Fibroblast of pulmonary artery (primary cell): ENCODE data around the gene GFRA1.
A peak's percentile ranks its signal among the peaks of the same experiment; 100 is the strongest.

Experiments used
- DNase-seq: peaks from one replicate; pipeline ENCODE4 v3.0.0-alpha.2; 2010; ENCODE audit warnings: low read depth
- H3K4me3 ChIP-seq: replicated peaks from 2 replicates; pipeline ENCODE4 v1.5.1; 2011; ENCODE audit warnings: low read depth, mild to moderate bottlenecking, control low read depth, low read length, moderate library complexity
- TF ChIP-seq, protein P1 (sequence below): IDR thresholded peaks from 2 replicates; pipeline ENCODE4 v1.5.1; 2011; ENCODE audit warnings: mild to moderate bottlenecking, control low read depth, low read length, inconsistent platforms; ENCODE audit errors: missing control alignments

The GFRA1 gene, protein sequence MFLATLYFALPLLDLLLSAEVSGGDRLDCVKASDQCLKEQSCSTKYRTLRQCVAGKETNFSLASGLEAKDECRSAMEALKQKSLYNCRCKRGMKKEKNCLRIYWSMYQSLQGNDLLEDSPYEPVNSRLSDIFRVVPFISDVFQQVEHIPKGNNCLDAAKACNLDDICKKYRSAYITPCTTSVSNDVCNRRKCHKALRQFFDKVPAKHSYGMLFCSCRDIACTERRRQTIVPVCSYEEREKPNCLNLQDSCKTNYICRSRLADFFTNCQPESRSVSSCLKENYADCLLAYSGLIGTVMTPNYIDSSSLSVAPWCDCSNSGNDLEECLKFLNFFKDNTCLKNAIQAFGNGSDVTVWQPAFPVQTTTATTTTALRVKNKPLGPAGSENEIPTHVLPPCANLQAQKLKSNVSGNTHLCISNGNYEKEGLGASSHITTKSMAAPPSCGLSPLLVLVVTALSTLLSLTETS

DNA sequence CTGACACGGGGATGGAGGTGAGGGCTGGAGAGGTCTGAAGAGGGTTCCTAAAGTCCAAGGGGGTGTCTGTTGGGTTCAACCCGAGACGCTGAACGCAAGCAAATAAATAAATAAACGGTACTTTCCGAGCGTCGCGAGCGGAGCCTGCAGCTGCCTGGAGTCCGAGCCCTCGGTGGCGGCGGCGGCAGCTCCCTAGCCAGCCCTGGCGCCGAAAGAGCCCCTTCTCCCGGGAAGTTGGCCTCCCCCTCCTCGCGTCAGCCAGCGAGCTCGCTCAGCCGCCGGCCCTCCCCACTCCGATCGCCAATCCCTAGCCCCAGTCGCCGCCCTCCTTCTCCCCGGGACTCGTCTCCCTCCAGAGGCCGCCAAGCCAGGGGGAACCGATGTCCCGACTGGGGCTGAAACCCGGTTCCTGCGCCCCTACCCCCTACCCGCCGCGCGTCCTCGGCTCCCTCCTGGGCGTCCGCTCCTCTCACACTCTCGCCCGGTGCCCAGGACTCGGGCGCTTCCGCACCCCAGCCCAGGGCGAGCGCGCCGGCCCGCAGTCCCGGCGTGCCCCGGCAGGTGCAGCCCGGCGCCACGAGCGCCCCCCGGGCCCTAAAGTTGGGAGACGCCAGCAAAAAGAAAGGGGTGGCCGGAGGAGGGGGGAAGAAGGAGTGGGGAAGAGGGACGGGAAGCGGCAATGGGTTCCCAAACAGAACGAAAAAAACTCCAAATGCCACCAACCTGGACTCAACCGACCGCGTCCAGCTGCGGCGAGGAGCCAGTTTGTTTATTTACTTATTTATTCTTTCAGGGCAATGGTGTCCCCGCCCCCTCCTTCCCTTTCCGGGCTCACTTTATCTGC is at the start of gene GFRA1:
Gene GFRA1, minus strand, starts transcription at position 767 of the 844 bp plus-strand sequence. CDS start 1,177 bp downstream, outside the sequence.
- TF ChIP-seq, protein P1, sequence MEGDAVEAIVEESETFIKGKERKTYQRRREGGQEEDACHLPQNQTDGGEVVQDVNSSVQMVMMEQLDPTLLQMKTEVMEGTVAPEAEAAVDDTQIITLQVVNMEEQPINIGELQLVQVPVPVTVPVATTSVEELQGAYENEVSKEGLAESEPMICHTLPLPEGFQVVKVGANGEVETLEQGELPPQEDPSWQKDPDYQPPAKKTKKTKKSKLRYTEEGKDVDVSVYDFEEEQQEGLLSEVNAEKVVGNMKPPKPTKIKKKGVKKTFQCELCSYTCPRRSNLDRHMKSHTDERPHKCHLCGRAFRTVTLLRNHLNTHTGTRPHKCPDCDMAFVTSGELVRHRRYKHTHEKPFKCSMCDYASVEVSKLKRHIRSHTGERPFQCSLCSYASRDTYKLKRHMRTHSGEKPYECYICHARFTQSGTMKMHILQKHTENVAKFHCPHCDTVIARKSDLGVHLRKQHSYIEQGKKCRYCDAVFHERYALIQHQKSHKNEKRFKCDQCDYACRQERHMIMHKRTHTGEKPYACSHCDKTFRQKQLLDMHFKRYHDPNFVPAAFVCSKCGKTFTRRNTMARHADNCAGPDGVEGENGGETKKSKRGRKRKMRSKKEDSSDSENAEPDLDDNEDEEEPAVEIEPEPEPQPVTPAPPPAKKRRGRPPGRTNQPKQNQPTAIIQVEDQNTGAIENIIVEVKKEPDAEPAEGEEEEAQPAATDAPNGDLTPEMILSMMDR = no peak
- DNase-seq = peak; percentile 13
- peak within 1 kb of the TSS; percentile 27 for H3K4me3 ChIP-seq

DNA sequence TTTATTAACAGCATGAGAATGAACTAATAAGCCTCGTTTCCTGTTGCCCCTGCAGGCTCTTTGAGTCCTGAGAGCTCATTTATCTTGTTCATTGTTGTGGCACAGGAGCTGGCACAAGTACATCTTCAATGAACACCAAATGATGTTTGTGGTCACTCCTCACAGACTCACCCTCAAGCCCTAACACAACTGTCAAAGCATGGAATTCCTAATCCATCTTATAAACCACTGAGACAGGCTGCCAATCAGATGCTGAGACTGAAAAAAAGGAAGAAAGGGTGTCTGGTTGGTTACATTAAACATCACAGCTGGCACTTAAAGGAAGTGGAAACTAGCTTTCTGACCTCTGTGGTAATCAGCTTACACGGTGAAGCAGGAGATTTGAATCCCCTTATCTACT is 43.5 kb upstream of the GFRA1 start:
- no peak overlapping the region for H3K4me3 ChIP-seq
- DNase-seq = no peak
- TF ChIP-seq, protein P1 = no peak

DNA sequence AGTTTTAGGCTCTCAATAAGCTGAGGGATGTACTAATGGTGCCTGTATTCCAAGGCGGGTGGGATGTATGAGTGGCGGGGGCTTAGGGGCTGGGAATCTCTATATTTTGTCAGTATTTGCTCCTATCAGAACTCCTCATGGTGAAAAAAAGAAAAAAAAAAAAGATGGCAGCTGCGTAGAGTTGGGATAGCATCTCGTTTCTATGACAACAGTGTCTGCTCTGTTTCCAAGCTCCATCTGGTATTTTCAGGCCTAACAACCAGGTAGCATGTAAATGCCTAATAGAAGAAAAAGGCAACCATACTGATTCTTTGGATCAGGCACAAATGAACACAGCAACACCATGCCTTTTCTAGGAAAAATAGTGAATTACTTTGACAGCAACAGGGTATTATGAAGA is 39.5 kb upstream of the GFRA1 start:
- TF ChIP-seq, protein P1 = no peak
- DNase-seq = no peak
- H3K4me3 ChIP-seq = no peak overlapping the region

DNA sequence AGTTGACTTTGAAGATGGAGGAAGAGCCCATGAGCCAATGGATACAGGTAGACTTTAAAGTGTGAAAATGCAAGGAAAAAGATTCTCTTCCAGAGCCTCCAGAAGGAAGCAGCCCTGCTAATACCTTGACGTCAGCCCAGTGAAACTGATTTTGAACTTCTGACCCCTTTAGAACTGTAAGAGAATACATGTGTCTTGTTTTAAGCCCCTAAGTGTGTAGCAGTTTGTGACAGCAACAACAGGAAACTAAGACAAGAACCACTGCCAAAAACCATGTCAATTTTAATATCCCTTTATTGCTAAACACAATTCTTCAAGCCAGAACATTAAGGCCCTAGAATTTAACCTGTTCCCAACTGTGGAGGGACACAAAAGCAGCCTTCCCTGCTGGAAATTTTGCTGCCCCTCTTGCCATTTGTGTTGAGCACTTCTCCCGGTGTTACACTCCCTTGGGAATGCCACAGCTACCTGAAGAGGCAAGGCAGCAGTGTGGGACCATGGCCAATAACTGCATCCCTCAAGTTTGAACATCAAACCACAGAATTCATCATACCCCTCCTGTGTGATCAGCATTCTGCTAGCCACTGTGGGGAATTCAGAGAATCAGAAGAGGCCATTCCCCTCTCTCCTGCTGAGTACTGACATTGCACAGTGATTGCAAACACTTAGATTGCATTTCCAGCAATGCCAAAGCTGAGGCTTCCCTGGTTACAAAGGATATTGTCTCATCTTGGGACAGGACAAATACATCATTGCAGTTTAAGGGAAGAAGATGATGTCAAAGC is 38.9 kb upstream of the GFRA1 start:
- no peak for DNase-seq
- H3K4me3 ChIP-seq = no peak overlapping the region
- TF ChIP-seq, protein P1 = no peak

DNA sequence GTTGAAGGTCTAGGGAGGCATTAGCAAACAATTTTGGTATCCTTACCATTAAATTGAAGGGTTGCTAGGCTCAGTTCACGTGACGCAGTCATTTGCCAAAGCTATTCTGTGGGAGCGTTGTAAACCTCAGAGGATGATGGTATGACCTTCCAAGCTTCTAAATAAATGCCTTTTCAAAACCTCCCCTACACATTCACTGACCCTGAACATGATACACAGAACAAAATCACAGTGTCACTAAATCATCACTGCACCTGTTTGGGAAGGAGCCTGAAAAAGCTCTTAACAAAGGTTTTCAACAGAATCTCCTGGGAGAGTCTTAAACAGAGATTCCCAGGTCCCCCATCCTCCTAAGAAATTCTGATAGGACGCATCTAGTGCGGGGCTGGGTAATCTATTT is 38.0 kb upstream of the GFRA1 start:
- no peak for DNase-seq
- TF ChIP-seq, protein P1 = no peak

DNA sequence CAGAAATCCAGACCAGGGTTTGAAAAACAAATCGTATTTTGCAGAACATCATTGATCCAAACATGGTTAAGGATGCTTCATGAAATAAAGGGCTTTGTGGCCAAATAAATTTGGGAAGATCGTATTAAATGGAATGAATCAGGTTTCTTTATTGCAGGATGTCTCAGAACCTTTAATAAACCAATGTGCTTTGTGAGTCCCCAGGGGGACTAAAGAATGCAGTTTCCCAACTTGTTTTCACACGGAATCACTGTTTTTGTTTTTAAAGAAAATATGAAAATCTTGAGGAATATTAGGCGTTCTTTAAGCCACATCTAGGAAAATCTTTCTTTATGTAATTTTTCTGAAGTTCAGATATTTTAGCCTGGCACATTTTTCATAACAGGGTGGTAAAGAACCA is 34.4 kb upstream of the GFRA1 start:
- no peak overlapping the region for H3K4me3 ChIP-seq
- DNase-seq = no peak
- TF ChIP-seq, protein P1 = no peak

More for the DNA sequence above, 38.0 kb upstream of the GFRA1 start:
- no peak overlapping the region for H3K4me3 ChIP-seq
